ENCODE results near the gene TSPEAR.
"Not testable (repeated sequence)": the region's sequence is repeated elsewhere in the genome, so short reads cannot be mapped to it uniquely, and the experiment has no call there.

TSPEAR gene

GRCh38 chr21:44603109-44603875, 108.1 kb downstream of the TSPEAR start:
- DNase-seq (ENCODE audit: low read depth), result no peak

DNA sequence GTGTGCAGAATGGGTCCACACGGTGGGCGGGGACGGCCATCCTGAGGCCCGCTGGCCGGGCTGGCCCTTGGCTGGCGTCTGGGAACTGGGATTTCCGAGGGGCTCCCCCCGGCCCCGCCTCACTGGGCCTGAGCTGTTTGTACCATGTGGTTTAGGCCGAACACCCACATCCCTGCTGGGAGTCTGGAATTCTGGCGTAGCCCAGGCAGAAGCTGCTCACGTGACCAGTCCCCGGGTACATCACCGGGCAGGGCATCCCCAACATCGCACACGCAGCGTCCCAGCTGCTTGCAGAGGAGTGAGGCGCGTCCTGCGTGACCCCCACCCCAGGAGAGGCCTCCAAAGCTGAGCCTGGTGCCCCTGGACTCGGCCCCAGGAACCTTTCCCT, 108.9 kb downstream of the TSPEAR start:
- DNase-seq (ENCODE audit: low read depth), result no peak

- no peak for DNase-seq (ENCODE audit: low read depth)
Observed at GRCh38 chr21:44601596-44602462, 109.5 kb downstream of the TSPEAR start.

DNA sequence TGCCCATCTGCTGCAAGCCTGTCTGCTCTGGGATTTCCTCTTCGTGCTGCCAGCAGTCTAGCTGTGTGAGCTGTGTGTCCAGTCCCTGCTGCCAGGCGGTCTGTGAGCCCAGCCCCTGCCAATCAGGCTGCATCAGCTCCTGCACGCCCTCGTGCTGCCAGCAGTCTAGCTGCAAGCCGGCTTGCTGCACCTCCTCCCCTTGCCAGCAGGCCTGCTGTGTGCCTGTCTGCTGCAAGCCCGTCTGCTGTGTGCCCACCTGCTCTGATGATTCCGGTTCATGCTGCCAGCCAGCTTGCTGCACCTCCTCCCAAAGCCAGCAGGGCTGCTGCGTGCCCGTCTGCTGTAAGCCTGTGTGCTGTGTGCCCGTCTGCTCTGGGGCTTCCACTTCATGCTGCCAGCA, 110.3 kb downstream of the TSPEAR start:
- DNase-seq (ENCODE audit: low read depth), result not testable (repeated sequence)

- not testable (repeated sequence) for DNase-seq (ENCODE audit: low read depth)
Observed at GRCh38 chr21:44600118-44600978, 111.0 kb downstream of the TSPEAR start, which contains the start of gene KRTAP10-7. Gene KRTAP10-7, plus strand, starts transcription at chr21:44600597. Its CDS starts 25 bp downstream, at chr21:44600622.

- DNase-seq (ENCODE audit: low read depth), result no peak
Observed at GRCh38 chr21:44599264-44600029, 111.9 kb downstream of the TSPEAR start.

GRCh38 chr21:44598061-44598460, 113.3 kb downstream of the TSPEAR start:
- DNase-seq (ENCODE audit: low read depth), result no peak

DNA sequence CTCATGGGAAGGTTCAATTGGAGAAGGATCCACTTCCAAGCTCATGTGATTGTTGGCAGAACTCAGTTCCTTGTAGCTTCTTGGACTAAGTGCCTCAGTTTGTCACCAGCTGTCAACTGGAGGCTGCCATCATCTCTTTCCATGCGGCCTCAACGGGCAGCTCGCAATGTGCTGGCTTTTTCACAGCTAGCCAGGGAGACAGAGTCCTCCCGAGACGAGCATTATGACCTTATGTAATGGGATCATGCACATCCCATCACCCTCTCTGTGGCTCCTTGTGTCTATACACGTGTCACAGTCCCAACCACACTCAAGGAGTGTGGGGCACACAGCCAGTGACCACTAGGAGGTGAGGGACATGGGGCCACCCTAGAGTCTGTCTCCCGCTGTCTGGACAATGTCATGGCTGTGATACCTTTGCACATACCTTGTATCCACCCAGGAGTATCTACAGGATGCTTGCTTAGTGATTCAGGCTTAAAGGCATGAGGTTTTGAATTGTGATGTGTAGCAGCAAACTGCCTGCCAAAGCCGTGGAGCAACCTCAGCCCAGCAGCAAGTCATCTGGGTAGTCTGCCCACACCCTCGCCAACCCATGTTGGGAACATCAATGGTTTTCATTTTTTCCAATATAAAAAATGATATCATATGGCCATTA, 115.2 kb downstream of the TSPEAR start:
- no peak for DNase-seq (ENCODE audit: low read depth)

DNA sequence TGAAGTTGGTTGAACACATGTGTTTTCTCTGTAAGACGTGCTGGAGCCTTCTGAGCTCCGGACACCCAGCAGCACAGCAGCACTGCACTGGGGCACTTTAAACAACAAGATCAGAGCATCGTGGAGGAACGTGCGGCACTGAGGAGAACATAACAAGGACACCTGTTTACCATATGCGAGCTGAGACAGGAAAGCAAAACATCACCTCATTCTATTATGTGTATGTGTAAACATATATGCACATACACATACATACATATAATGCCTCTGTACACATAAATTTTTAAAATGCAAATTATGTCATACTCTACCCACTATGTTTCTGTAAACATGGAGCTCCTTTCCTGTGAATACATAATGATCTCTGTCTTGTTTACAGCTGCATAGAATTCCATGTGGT, 115.8 kb downstream of the TSPEAR start:
- no peak for DNase-seq (ENCODE audit: low read depth)

DNA sequence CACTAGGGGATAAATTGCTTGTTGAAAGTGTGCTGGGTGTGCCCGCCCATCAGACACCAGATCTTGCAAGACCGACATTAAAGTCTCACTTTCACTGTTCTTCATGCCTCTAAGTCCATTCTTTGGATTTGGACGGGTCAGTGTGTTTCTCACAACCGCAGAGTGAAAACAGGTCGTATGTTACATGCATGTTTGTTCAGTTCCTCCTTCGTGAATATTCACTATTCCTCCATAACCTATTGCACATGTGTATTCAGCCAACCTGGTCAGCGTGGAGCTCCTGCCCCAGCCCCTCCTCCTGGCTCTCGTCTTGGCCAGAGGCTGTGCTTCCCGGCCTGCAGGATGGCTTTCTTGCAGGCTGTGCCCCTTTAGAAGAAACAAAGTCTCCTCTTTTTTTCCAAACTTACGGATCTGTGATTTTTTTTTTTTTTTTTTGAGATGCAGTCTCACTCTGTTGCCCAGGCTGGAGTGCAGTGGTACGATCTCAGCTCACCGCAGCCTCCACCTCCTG, 116.9 kb downstream of the TSPEAR start:
- DNase-seq (ENCODE audit: low read depth), result no peak

- no peak for DNase-seq (ENCODE audit: low read depth)
Observed at GRCh38 chr21:44593598-44594405, 117.6 kb downstream of the TSPEAR start.

DNA sequence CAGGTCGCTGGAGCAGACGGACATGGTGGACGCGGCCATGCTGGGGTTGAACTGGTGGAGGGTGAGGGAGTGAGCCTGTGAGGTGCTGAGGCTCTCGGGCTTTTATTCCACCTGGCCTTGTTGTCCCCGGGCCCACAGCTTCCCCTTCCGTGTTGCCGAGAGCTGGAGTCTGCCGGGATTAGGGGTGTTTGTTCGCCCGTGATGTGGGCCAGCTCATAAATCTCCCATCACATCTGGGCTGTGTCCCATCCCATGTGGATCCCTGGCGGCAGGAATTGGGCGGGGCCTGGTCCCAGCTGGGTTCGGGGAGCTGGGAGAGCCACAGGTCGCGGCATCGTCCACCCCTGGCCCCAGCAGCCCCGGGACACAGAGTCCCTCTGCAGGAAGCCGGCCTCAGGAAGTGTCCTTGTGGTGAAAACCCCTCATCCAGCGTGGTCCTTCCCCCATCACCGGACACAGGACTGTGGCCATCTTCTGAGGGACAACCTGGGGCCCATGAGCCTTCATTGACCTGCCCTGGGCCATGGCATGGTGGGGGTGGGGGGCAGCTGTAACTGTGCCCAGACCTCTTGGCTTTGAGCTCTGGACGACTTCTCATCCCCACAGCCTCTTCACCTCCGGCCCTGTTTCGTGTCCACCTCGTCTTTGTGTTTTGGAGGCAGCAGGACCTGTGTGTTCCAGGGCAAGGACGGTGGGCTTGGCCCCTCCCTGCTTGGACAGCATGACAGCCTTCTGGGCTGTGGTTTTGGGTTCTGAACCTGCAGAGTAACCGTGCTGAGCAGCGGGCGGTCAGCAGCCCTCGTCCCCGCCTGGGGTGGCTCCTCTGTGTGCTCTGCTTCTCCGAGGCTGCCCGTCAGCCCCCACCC, 118.7 kb downstream of the TSPEAR start, which contains the start of gene KRTAP10-6:
Gene KRTAP10-6, minus strand, starts transcription at position 60 of the 866 bp plus-strand sequence. Its CDS starts 21 bp downstream, at position 39.
- DNase-seq (ENCODE audit: low read depth), result no peak

- not testable (repeated sequence) for DNase-seq (ENCODE audit: low read depth)
Observed at GRCh38 chr21:44591801-44592130, 119.6 kb downstream of the TSPEAR start.

GRCh38 chr21:44590897-44591800, 120.2 kb downstream of the TSPEAR start:
- not testable (repeated sequence) for DNase-seq (ENCODE audit: low read depth)

GRCh38 chr21:44590311-44590721, 121.1 kb downstream of the TSPEAR start:
- no peak for DNase-seq (ENCODE audit: low read depth)

DNA sequence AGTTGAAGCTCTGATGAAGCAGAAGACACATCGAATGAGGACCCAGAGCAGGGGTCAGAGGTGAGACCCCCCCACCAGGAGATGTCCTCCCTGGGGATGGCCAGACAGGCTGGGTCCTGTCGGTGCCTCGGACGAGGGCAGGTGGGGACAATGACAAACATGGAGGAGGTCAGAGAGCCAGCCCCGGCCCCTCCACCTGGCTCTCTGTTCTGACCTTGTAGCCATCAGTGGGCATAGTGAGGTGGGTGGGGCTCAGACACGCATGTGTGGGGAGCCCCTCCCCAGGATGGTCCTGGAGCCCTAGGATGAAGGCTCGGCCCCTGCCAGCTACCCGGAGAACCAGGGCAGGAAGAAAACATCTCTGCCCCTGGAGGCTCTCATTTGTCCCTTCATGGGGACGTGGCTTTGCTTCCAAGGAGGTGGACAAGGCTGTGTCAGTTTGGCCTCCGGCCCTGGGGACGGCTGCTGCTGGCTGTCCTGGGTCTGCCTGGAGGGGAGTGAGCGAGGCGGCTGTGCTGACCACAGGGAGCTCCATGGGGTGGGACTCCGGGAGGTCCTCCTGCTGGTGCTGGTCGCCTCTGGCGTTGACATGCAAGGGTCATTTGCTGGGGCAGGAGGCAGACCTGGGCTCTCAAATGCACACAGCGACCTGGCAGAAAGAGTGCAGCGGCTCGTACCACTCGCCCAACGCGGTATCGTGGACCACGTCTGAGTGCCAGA, 121.6 kb downstream of the TSPEAR start:
- no peak for DNase-seq (ENCODE audit: low read depth)

- DNase-seq (ENCODE audit: low read depth), result no peak
Observed at GRCh38 chr21:44589094-44589493, 122.3 kb downstream of the TSPEAR start.

Measured in T-helper 22 cell (primary cell).